Left ventricle myocardium superior (tissue), 1 donor: ENCODE results near the gene ARMH4. TPM values are rescaled to one million over a fixed set of nuclear protein-coding genes. Genes with fewer than 3 reads are reported as not detected.
"Not testable (repeated sequence)": the region's sequence is repeated elsewhere in the genome, so short reads cannot be mapped to it uniquely, and the experiment has no call there.

Experiments
- ATAC-seq: fragments of 200-7000 bp; cut with Tn5 transposase; one replicate; pipeline ENCODE4 v1.9.1; 2020; ENCODE audit warnings: mild to moderate bottlenecking, moderate library complexity
- DNase-seq: peaks from one replicate; pipeline ENCODE4 v3.0.0-alpha.2; 2020
- intact Hi-C: fragments of 100-400 bp; cut with micrococcal nuclease; formaldehyde crosslinking; loops from one replicate; pipeline ENCODE4 v1.11.0; 2022
- total RNA-seq: library from RNA; stranded (reverse); fragmentation: NEBNext Ultra II Directional; extraction: Animal tissue kit (Norgen Biotek cat#: 25700); gene quantifications from one replicate; pipeline ENCODE4 v1.2.1, GENCODE V29; 2021
- donor health status: DM: no; HTN: yes; CAD: no; lungs with severe emphysema.

The ARMH4 gene
- total RNA-seq, 1 donor from 2014 or later = 8.4 TPM

DNA sequence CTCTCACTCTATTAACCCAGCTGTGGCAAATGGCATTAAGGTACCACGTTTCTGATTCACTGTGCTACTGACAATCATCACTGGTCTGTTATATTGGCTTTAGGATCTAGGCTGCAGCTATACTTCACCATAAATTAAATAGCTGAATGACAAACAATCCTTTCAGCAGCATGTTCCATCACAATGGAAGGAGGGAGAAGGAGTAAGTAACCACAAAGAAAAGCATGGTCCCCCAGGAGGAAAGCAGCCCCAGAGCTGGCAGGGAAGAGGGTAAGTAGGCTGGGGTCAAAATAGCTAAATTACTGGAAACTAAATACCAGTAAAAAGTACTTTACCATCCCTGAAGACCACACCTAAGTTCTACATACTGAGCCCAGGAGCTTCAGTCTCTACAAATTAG, 2.8 kb downstream of the ARMH4 start:
- DNase-seq (no peak), ATAC-seq (no peak)
- intact Hi-C loops = no loop called here

DNA sequence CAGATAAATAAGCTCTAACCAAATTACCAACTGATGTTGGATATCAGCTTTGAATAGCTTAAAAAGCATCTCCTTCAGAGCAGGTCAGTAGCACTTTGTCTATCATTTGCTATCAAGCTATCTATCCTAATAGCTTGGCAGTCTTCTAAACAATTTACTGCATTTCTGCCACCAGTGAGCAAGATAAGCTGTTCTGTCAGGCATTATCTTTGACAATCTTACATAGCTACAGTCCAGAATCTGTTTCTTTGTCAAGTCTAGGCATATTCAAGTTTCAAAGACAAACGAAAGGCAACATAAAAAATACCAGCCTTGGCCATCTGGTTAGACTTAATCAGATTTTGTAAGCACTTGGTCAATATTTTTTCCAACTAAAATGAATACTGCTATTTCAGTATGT, 5.6 kb downstream of the ARMH4 start:
- ATAC-seq (no peak), DNase-seq (no peak)
- intact Hi-C loops = no loop called here

DNA sequence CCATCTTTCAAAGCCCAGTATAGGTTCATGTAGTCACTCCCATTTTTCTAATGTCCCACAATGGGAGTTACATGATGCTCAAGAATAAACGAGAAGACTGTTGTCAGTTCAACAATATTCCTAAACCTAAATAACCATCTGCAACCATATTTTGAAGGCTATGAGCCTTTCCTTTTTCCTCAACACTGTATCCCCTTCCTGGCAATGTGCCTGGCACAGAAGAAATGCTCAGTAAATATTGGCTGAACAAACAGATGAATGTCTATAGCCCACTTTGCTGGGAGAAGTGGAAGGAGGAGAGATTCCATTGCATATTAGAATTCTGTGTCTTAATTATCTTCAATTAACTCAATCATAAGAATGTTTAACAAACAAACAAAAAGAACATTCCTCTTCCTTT, 6.1 kb downstream of the ARMH4 start:
- intact Hi-C loops = no loop called here
- ATAC-seq (no peak), DNase-seq (no peak)

DNA sequence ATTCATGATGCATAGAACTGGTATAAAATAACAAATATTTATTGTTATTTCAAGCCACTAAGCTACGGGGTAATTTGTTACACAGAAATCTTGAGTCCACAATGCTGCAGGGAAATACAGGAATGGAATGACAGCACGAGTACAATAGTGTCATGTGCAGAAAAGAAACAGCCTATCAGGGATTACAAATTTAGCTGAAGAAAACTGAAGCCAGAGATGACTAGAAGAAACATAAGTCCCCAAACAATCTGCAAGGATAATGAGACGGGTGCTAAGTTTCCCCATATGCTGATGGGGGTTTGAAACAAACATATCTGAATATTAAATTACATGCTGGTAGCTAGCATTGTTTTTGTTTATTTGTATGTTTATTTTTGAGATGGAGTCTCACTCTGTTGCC, 8.9 kb downstream of the ARMH4 start:
- ATAC-seq (no peak), DNase-seq (no peak)
- intact Hi-C loops = no loop called here

DNA sequence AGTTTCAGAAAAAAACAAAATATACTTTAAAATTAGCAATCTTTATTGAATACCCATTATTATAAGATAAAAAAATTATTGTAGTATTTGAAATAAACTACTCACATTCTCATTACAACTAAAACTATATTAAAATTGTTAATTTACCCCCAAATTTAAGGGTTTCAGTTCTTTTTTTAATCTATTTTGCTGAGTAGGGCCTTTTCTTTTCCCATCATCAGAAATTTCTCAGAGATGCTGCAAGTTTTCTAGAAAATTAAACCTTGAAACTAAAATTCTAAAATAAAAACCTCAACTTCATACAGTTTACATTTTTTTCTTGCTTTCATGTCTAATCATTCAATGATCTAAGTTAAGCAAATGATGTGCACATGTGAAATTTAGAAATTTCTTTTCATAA, 10.1 kb downstream of the ARMH4 start:
- DNase-seq (no peak), ATAC-seq (no peak)
- intact Hi-C loops = no loop called here

DNA sequence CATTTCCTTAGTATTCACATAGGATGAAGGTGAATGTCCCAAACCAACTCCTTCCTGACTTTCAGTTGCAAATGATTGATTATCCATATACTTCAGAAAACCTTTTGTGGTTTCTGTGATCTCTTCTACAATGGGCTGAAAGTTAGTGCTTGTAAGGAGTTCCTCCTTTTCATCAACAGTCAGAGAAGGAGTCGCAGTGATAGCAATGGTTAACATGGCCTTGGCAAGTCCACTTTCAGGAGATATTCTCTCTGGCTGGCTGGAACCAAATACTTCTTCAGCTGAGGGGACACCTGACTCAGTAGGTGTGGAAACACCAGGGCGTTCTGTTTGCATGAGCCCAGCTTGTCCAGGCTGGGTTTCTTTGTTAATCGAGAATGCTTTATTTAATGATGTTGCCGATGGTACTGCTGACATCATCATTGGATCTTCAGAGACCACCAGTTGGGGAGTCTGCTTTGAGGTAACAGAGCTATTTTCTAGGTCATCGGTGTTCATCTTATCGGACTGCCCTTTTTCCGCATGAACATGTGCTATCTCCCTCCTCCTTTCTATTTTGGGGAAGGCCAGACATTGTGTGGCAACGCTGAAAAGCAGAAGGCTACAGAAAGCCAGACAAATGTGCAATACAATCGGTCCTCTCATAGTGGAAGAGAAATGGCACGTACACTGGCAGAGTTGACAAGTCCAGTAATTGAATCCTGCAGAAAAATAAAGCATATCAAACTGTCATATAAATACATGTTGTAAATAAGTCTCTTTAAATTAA, 13.1 kb downstream of the ARMH4 start:
- DNase-seq (no peak), ATAC-seq (no peak)

DNA sequence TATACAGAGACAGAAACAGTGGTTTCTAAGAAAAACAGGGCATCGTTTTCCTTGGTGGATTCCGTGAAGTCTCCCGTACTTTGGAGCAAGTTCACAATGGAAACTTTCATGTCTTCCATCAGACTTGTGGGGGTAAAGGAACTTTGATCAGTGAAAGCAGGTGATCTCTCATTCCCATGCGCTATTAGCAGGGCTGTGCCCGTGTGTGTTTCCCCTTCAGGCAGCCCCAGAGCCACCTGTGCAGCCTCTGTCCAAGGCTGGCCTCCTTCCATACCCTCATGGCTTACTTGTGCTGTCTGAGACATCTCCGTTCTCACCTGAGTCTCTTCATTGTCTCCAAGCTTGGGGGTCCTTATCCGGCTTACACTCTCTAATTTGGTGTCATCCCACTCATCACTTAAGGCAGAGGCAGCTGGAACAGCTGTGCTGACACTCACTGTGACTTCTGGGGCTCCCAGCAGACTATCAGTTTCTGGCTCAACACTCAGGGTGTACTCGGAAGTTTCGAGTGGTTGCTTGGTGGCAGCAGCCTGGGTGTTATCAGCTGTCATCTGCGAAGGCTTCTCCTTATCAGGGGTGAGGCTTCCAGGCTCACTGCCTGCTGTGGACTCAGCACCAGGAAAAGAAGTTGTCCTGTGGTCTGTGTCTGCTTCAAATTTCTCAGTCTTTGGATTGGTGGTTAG, 13.8 kb downstream of the ARMH4 start:
- ATAC-seq = no peak
- intact Hi-C loops = no loop called here
- DNase-seq = no peak

More for the DNA sequence above, 13.1 kb downstream of the ARMH4 start:
- intact Hi-C loops = no loop called here

DNA sequence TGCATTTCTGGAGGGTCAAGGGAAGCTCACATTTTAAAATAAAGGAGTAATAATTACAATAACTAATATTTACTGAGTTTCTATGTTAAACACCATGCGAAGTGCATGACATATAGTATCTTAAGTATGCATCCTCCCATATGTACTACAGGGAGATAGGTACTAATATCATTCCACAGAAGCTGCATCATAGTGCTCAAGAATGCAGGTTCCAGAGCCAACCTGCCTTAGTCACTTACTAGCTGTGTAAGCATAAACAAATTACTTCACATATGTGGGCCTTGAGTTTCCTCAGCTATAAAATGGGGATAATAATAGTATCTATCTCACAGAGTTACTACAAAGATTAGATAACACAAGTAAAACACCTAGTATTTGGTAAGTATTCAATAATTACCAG, 18.3 kb downstream of the ARMH4 start:
- no peak for ATAC-seq
- intact Hi-C loops = no loop called here

DNA sequence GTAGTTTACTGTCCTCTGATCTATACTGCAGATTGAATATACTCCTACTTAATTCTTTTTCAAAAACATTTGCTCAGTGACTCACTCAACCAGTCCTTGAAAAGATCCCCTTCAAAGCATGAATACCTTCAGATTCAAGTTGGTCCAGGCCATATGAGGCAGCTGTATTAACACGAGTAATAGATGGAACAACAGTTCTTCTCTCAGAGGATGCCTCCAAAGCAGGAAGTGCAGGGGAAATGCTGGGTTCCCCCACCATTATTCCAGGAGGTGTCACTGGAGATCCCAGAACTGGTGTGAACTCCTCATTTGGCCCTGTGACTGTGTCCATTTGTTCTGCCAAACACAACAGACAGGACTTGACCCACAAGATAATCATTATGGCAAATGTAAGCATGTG, 20.6 kb downstream of the ARMH4 start:
- DNase-seq (no peak), ATAC-seq (no peak)
- intact Hi-C loops = no loop called here

More for the DNA sequence above, 18.3 kb downstream of the ARMH4 start:
- DNase-seq = no peak

DNA sequence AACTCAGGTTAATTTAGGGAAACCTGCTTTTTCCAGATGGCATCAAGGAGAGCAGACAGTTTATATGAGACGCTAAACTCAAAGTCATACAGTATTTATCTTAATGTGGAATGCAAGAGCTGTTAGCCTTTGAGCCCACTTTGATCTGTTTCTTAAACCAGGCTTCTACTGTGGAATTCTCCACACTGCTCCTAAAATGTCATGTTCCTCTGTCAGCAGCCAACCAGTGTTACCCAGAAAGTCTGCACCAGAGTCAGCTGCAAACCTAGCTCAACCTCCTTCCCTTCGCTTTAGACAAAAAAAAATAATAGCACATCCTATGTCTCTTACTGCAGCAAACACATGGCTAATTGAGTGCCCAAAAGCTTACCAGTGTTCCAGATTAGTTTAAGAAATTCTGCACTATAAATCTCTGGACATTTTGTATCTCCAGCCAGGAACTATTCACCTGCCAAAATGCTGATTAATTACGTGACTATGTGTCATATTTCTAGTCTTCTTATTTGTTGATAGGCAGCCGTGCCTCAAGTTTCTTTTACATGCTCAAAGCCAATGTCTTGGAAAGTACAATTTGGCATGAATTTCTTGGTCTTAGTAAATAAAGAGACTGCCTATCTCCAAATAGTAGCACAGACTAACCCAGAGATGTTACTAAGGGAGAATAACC, 21.8 kb downstream of the ARMH4 start:
- intact Hi-C loops = no loop called here
- DNase-seq (no peak), ATAC-seq (no peak)

DNA sequence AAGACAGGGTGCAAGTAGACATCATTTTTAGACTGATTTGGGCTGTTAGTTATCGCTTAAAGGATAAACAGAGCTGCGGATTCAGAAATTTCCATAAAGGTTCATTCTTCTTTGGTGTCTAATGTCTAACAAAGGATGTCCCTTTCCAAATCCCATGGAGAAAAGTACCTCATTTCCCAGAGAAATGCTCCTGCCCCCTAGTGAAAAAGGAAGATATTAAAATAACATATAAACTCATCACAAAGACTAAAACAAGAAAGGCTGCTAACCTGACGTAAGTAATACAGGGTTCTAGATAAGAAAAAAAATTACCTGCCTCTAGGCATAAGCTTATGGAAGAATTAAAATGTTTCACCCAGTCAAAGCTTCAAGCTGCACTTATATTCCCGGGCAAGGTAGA, 22.8 kb downstream of the ARMH4 start:
- no peak for DNase-seq
- no peak for ATAC-seq
- intact Hi-C loops = no loop called here

DNA sequence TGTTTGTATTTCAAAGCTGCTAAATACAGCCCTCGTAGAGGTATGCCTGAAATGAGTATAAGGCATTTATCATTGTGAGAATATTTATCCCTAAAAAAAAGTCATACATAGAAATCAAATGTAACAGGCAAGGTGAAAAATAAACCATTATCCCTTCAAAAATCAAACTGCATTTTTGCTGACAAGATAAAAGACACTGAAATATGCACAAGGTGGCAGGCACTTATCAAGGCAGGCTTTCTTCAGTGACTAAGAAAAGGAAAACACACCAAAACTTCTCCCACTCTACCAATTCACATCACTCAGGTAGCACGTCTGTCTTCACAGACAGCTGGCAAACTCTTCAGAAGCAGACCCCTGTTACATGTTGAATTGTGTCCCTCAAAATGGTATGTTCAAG, 23.6 kb downstream of the ARMH4 start:
- intact Hi-C loops = no loop called here
- ATAC-seq (no peak), DNase-seq (no peak)

DNA sequence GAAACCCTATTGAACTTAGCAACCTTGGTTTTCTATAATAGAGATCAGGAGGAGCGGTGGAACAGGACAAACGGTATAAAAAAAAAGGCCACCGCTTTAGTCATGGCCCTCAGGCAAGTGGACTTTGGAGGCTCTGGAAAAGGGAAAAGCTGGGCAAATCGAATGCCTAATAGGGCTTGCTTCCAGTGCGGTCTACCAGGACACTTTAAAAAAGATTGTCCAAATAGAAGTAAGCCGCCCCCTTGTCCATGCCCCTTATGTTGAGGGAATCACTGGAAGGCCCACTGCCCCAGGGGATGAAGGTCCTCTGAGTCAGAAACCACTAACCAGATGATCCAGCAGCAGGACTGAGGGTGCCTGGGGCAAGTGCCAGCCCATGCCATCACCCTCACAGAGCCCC, 29.5 kb downstream of the ARMH4 start:
- ATAC-seq, DNase-seq, intact Hi-C loops: not testable (repeated sequence)

DNA sequence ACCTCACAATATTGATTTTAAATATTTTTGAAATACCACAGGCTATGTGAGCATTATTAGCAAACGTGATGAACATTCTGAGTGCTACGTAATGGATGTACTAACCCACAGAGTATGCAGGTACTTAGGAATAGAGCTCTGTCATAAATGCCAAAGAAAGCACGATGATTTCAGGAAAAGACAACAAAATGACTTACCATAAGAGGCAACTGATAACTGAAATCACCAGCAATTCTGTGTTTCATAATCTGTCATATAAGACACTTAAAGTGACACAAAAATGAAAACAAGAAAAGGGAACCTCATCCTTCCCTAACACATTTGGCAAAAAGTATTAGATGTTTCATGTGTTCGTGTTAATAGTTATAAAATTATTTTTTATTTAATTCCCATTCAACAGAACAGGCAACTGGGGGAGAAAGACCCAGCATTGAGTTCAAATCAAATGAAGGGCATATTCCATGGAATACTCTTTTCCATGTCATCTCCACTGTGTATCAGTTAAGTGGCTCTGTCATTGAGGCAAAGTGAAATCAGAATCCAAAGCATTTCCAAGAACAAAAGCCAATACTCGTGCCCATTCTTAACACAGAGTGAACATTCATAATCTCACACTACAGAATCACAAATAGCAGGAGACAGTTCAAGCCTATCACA, 30.4 kb downstream of the ARMH4 start:
- DNase-seq = no peak
- intact Hi-C loops = no loop called here
- ATAC-seq = no peak

DNA sequence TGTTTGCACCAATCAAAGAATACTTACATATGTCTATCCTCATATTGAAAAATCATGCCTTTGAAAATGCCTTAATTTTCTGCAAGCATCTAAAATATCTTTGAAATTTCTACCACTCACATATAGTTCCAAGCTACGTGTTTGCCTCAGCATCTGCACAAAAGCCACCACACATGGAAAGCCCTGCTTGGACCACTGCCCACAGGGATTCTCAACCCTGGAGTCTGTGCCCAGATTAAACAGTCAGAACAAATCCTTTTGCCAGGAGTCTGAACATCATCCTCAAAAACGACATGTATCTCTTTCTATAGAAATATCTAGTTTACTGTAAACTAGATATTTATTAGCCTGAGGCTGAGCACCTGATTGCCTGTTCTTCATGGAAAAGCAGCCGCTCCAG, 32.6 kb downstream of the ARMH4 start:
- no peak for ATAC-seq
- intact Hi-C loops = no loop called here
- no peak for DNase-seq

DNA sequence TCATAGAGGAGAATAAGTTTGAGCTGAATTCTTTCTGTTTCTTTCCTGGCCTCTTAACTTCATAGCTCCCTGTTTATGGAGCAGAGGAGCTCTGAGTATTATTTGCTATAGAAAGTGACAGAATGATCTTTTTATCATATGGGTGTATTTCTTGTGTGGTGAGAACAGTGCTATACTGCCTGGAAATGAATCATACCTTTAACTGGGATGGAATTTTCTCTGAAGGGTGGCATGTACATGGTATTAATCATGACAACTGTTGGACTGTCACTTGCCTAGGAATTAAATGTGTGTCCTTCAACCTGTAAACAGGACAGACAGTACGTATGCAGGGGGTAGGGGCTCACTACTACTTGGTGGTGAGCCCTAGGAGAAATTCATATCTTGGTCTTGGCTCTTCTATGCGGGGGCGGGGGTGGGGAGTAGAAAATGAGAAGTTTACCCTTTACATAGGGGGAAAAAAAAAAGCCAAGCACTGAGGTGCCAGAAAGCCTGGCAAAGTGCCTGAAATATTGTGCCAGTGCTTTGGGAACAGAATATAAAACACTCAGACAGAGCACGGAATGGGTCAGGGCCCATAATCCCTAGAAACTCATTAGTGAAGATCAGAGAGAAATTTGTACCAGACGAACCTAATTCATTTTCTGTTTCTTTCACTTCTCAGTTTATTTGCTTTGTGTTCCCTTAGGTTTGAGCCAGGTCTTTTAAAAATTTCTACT, 33.8 kb downstream of the ARMH4 start:
- no peak for DNase-seq
- intact Hi-C loops = no loop called here
- ATAC-seq = no peak

DNA sequence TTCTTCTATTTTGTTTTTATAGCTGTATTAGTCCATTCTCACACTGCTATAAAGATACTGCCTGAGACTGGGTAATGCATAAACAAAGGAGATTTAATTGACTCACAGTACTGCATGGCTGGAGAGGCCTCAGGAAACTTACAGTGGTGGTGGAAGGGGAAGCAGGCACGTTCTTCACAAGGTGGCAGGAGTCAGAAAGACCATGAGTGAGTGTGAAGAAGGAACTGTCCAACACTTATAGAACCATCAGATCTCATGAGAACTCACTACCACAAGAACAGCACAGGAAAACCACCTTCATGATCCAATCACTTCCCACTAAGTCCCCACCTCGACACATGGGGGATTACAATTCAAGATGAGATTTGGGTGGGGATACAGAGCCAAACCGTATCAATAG, 42.3 kb downstream of the ARMH4 start:
- ATAC-seq (no peak), DNase-seq (no peak)
- intact Hi-C loops = loop anchor here (2.0 kb wide), 1 partner anchor 57 kb away; no protein-coding TSS in a partner anchor

DNA sequence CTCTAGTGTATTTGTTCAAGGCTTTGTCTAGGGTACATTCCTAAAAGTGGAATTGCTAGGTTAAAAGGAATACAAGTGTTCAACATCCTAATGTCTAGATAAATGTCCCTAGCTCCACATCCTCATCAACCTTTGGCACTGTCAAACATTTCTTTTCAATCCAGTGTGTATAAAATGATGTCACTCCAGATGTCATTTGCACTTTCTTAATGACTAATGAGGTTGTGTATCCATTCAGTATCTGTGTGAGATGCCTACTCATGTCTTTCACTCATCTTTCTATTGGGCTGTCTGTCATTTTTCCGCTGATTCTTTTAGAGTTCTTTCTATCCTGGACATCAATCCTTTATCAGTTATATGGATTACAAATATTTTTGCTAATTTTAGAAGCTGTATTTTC, 43.3 kb downstream of the ARMH4 start:
- intact Hi-C loops = loop anchor here (2.0 kb wide), 1 partner anchor 58 kb away; no protein-coding TSS in a partner anchor
- ATAC-seq (no peak), DNase-seq (no peak)

DNA sequence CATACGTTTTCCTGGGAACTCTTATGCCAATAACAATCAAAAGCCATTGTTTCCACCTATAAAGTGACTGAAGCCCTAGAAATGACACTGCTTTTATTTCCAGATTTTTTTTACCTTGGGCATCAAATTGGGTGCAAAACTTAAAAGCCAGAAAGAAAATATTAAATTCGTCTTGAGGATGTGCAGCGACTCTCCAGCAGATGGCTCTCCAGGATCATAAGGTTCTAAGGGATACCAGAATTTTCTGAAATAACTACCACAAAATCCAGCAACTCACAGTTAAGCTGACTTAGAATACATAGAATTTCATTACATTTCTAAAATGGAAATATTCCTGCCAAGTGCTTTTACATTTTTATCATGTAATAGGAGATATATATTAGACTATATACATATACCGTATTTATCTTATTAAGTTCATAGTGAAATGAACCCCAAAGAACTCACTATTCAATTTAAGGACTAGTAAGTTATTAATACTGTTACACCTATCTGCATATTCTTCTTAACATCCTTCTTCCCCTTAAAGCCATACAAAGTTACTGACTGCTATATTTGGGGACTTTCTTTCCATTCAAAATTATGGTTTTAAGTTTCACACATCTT, 44.0 kb downstream of the ARMH4 start:
- intact Hi-C loops = loop anchor here (2.0 kb wide), 1 partner anchor 59 kb away; no protein-coding TSS in a partner anchor
- no peak for ATAC-seq
- DNase-seq = no peak
